CD4-positive, alpha-beta T cell treated with Interleukin-4 for 1 hour (primary cell): Measurements from ENCODE around the gene PLEKHA8.

ENCODE experiments used
- DNase-seq, 2 donors: peaks; one replicate each; pipeline ENCODE4 v3.0.0-alpha.2; 2020 to 2022

The PLEKHA8 gene

GRCh38 chr7:30026229-30027064 lies 1.8 kb upstream of the PLEKHA8 start, which contains the start of gene FKBP14:
Gene FKBP14, minus strand, starts transcription at chr7:30026702. Its CDS starts 194 bp downstream, at chr7:30026508.
- peak; percentile 95 for DNase-seq

DNA sequence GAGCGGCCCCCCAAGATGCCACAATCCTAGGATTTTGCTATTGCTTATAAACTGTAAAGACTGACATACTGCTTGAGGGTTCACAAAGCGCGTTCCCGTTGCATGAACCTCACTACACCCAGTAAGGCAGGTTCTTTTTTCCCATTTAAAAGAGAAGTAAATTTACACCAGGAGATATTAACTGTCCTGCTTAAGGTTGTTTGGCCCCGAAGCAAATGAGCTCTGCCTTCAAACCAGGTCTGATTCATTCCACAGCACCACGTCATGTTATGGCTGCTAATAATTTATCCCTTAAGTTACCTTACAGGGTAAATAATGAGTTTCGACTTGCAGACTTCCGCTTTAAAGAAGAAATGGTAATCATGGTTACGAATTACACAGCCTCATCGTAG lies 1.2 kb upstream of the PLEKHA8 start:
- peak; percentile 27 to 65 for DNase-seq

- no peak for DNase-seq
These were observed 434 bp upstream of the PLEKHA8 start for GRCh38 chr7:30027740-30028215.

DNA sequence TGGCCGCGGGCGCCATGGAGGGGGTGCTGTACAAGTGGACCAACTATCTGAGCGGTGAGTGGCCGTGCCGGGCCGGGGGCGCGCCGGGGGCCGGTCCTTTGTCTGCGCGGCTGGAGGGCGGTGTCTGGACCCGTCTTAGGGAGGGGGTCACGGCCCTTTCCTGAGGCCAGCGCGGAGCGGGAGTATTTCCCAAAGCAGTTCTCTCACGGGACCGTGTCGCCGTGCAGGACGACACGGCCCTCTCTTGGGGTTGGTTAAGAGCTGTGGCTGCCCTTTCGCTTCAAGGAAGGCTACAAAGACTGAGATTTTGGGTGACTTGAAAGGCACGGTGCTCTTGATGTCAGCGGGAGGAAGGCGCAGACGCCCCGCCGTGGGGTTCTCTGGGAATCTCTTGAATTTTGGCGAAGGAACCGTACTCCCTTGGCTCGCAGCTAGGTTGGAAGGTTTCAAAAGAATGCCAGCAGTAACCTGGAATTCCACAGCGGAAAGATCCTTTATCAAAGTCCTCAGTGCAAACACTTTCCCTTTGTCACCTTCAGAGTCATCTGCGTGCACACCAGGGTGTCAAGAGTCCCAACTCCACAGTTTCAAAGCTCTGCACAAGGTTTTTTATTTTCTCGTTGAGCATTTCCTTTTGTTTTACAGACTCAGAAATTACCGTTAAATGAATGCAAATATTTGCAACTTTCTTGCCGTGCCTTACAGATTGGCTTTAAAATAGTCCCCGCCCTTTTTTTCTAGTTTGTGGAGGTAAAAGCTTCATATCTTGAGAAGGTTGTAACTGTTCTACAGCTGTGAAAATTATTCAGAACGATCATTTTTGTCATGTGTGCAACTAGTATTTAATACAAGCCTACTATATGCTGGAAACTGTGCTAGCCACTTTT lies 780 bp downstream of the PLEKHA8 start:
- peak; percentile 12 to 39 for DNase-seq

DNA sequence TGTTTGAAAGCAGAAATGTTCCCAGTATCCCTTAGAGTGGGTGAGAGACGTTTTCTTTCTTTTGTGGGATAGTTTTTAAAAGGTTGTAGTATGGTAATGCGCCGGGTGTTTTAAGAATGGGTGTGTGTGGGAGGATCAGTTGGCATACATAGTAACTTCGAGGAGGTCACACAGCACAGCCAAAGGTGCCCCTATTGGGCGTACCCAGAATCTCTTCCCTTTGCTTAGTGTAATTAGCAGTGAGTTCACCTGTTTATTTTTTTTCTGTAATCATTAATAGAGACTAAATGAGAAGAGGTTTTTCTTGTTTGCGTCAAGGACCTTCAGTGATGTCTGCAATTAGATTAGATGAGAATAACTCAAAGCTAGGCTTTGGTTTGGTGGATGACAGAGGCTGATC lies 1.5 kb downstream of the PLEKHA8 start:
- peak in 1 of 2 donors; percentile 33 for DNase-seq

DNA sequence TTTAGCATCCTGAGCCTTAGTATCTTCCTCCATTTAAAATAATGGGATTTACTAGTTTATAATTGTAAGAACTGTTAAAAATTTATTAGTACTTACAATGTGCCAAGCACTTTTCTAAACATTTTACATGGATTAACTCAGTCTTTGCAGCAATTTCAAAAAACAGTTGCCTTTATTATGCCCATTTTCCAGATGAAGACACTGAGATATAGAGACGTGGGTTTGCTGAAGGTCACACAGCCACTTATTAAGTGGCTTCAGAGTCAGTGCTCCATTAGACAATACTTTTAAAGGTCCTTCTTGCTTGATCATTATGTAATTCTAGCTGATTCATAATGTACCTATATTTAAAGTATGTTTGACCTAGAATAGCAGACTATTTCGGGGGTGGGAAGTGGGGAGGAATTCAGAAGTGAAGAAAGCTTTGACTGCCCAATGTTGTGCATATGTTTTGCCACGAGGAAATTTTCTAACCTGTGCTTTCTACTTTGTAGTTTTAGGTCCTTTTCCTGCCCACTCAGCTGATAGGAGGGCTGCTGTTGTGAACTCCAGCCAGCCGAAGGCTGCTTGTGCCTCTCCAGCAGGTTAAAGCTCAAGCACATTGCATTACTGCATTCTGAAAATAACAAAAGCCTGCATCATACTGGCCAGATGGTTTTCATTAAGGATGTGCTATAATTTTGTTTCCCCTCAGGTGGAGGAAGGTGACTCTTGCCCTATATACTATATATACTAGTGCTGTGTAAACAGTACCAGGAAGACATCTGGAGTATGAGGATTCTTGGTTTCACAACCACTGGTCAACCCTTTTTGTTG lies 4.3 kb downstream of the PLEKHA8 start:
- DNase-seq, result no peak

- no peak for DNase-seq
These were observed 6.3 kb downstream of the PLEKHA8 start for GRCh38 chr7:30034501-30034900.

GRCh38 chr7:30036220-30036619 lies 8.0 kb downstream of the PLEKHA8 start:
- DNase-seq, result no peak

GRCh38 chr7:30038196-30038980 lies 10.2 kb downstream of the PLEKHA8 start:
- DNase-seq, result no peak

GRCh38 chr7:30040938-30041337 lies 12.7 kb downstream of the PLEKHA8 start:
- no peak for DNase-seq

DNA sequence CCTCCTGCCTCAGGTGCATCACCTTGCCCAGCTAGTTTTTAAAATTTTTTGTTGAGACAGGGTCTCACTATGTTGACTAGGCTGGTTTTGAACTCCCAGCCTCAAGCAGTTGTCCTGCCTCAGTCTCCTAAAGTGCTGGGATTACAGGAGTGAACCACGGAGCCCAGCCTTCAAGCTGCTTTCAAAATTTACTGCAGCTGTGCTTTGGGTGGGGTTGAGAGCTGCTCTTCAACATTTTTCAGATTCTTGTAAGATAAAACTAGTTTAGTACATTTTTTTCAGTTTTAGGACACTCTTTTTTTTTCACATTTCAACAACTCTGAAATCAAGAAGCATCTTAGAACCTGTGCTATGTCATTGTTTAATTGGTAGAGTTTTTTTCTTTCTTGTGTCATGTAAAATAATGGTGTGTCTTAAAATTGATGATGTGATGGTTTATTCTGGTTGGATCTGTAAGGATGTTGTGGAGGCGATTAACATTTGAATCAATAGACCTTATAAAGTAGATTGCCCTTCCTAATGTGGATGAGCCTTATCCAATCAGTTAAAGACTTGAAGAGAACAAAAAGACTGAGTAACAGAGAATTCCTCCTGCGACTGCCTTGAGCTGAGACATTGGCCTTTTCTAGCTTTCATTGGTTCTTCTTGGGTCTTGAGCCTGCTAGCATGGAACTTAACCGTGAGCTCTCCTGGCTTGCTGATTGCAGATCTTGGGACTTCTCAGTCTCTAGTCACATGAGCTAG lies 13.5 kb downstream of the PLEKHA8 start:
- no peak for DNase-seq

GRCh38 chr7:30046127-30046770 lies 18.0 kb downstream of the PLEKHA8 start:
- DNase-seq, result no peak

- DNase-seq, result no peak
These were observed 18.9 kb downstream of the PLEKHA8 start for GRCh38 chr7:30047124-30047523.

- no peak for DNase-seq
These were observed 20.4 kb downstream of the PLEKHA8 start for GRCh38 chr7:30048582-30048981.

DNA sequence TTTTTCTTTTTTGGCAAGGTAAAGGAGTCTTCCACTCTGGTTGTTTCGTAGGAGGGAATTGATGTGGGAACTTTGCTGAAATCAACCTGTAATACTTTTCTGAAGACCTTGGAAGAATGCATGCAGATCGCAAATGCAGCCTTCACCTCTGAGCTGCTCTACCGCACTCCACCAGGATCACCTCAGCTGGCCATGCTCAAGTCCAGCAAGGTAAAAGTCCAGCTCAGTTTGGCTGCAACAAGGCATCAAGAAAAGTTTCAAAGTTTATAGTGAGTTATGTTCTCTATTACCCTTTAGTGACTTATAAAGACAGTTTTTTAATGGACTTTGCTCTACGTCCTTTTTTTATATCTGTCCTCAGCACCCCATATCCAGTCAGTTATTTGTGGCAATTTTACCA lies 21.0 kb downstream of the PLEKHA8 start:
- no peak for DNase-seq

- DNase-seq, result no peak
These were observed 24.9 kb downstream of the PLEKHA8 start for GRCh38 chr7:30053068-30053467.

GRCh38 chr7:30057741-30058140 lies 29.5 kb downstream of the PLEKHA8 start:
- no peak for DNase-seq

GRCh38 chr7:30061786-30062185 lies 33.6 kb downstream of the PLEKHA8 start:
- DNase-seq, result peak; percentile 43 to 47

DNA sequence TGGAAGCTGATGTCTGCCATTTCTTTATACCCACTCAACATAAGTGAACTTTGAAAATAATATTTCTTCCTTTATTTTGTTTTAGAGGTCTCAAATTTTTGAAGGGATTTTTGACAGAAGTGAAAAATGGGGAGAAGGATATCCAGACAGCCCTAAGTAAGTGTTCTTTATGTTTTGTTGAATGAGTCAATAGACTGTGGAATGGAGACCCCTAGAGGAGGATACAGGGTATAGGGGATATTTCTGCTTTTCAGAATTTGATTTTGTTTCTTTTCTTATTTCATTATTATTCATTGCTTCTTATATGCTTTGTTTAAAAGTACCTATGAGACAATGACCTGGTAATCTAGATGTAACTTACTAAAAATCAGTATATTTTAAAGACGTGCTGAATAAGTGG lies 34.4 kb downstream of the PLEKHA8 start:
- peak in 1 of 2 donors; percentile 30 for DNase-seq

GRCh38 chr7:30065746-30066145 lies 37.5 kb downstream of the PLEKHA8 start:
- no peak for DNase-seq

DNA sequence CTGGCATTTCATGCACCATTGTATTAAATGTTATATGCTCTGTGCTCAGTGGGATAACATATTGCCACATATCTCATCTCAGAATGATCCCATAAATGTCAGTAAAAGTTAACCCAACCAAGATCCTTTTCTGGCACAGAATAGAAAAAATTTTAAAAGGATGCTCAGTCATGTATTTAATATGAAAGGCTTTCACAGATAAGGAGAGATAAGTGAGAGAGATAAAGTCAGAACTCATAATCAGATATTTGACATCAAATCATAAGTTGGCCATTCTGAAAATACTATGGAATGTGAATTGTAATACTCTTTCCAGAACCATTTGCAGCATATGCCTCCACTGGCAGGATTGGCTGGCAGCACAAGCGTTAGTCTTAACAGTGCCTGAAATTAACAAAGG lies 38.5 kb downstream of the PLEKHA8 start:
- no peak for DNase-seq
